ENCODE measurements around the gene SLC25A51.

Gene SLC25A51

GRCh38 chr9:37936965-37937364 is 33.0 kb upstream of the SLC25A51 start:
- DNase-seq, result no peak

- DNase-seq, result no peak
These were observed 32.4 kb upstream of the SLC25A51 start for GRCh38 chr9:37936376-37936775.

- DNase-seq, result no peak
These were observed 31.2 kb upstream of the SLC25A51 start for GRCh38 chr9:37935096-37935495.

- no peak for DNase-seq
These were observed 27.7 kb upstream of the SLC25A51 start for GRCh38 chr9:37931592-37931991.

- no peak for DNase-seq
These were observed 25.5 kb upstream of the SLC25A51 start for GRCh38 chr9:37929441-37929895.

- no peak for DNase-seq
These were observed 24.9 kb upstream of the SLC25A51 start for GRCh38 chr9:37928552-37929430.

GRCh38 chr9:37927601-37928551 is 23.9 kb upstream of the SLC25A51 start:
- no peak for DNase-seq

GRCh38 chr9:37927132-37927531 is 23.2 kb upstream of the SLC25A51 start:
- no peak for DNase-seq

GRCh38 chr9:37926737-37927118 is 22.8 kb upstream of the SLC25A51 start:
- DNase-seq, result no peak

GRCh38 chr9:37925786-37926736 is 22.1 kb upstream of the SLC25A51 start:
- DNase-seq, result no peak

GRCh38 chr9:37925006-37925405 is 21.1 kb upstream of the SLC25A51 start:
- no peak for DNase-seq

- DNase-seq, result no peak
These were observed 20.6 kb upstream of the SLC25A51 start for GRCh38 chr9:37924538-37924937.

- no peak for DNase-seq
These were observed 20.0 kb upstream of the SLC25A51 start for GRCh38 chr9:37923796-37924427.

- no peak for DNase-seq
These were observed 19.3 kb upstream of the SLC25A51 start for GRCh38 chr9:37923118-37923795.

GRCh38 chr9:37922363-37923117 is 18.6 kb upstream of the SLC25A51 start:
- no peak for DNase-seq

- no peak for DNase-seq
These were observed 17.8 kb upstream of the SLC25A51 start for GRCh38 chr9:37921546-37922300.

- no peak for DNase-seq
These were observed 17.2 kb upstream of the SLC25A51 start for GRCh38 chr9:37921168-37921510.

GRCh38 chr9:37920471-37921167 is 16.7 kb upstream of the SLC25A51 start:
- DNase-seq, result no peak

GRCh38 chr9:37919956-37920335 is 16.0 kb upstream of the SLC25A51 start:
- no peak for DNase-seq

All from DMS 273 treated with DMSO at 0.1 percent for 48 hours (cell line).